Stomach (tissue), 9 donors: ENCODE results near the gene ARID3B. TPM values are rescaled to one million over a fixed set of nuclear protein-coding genes. Genes with fewer than 3 reads are reported as not detected.

ENCODE experiments used
- DNase-seq, 2 donors: peaks; one replicate each; pipeline versions ENCODE4 v3.0.0 to v3.0.0-alpha.2; 2013 to 2019
- H3K27ac ChIP-seq, 5 donors: fragments of 200-600 bp in 4 of 5; sonication (generic) in 4 of 5; one replicate each; pipeline ENCODE4 v1.5.1; 2013 to 2019; ENCODE audit warnings: mild to moderate bottlenecking in 1 of 5, moderate library complexity in 1 of 5
- H3K27me3 ChIP-seq, 3 donors: fragments of 200-600 bp; sonication (generic); one replicate each; pipeline ENCODE4 v1.5.1; 2017 to 2019; ENCODE audit warnings: mixed run types in 1 of 3
- H3K36me3 ChIP-seq, 4 donors: fragments of 200-600 bp; sonication (generic); 1 replicate in 3 of 4; 2 replicates in 1 of 4; pipeline ENCODE4 v1.5.1; 2016 to 2019
- H3K4me1 ChIP-seq, 4 donors: fragments of 200-600 bp; sonication (generic); one replicate each; pipeline ENCODE4 v1.5.1; 2016 to 2019
- H3K4me3 ChIP-seq, 4 donors: fragments of 200-600 bp; sonication (generic) in 3 of 4; one replicate each; pipeline ENCODE4 v1.5.1; 2016 to 2019; ENCODE audit warnings: mild to moderate bottlenecking in 1 of 4
- H3K9me3 ChIP-seq, 4 donors: fragments of 200-600 bp; sonication (generic); one replicate each; pipeline ENCODE4 v1.5.1; 2016 to 2019
- EP300 ChIP-seq: sonication (generic); formaldehyde crosslinking; IDR thresholded peaks from one replicate; pipeline ENCODE4 v1.6.1; 2017; ENCODE audit warnings: antibody characterized with exemption
- POLR2A ChIP-seq, 4 donors: fragments of 450-650 bp; IDR thresholded peaks; one replicate each; pipeline ENCODE4 v1.6.1; 2016; ENCODE audit warnings: antibody characterized with exemption in 4 of 4, control low read depth in 2 of 4, mild to moderate bottlenecking in 1 of 4, moderate library complexity in 1 of 4
- POLR2AphosphoS5 ChIP-seq, 3 donors: sonication (generic); formaldehyde crosslinking; IDR thresholded peaks; one replicate each; pipeline ENCODE4 v1.6.1; 2016; ENCODE audit warnings: antibody characterized with exemption in 3 of 3
- WGBS, 5 donors: extraction: QIAGEN DNeasy Blood & Tissue Kit in 3 of 5; methylation state at CpG; one replicate each; pipeline versions ENCODE4 v1.1.5 to v1.1.7; 2013 to 2018; 5-methylcytosine and 5-hydroxymethylcytosine counted together
- intact Hi-C: fragments of 100-400 bp; cut with DNase I; formaldehyde crosslinking; loops from one replicate; pipeline ENCODE4 v1.15.1; 2023; ENCODE audit warnings: low total_unique reads
- polyA plus RNA-seq, 3 donors: library from polyadenylated mRNA; stranded (reverse); fragments of 200-250 nt; gene quantifications; one replicate each; pipeline ENCODE4 v1.2.3, GENCODE V29; 2013
- total RNA-seq, 5 donors: library from RNA; depleted of rRNA; stranded (reverse); fragments of >200 nt; gene quantifications; one replicate each; pipeline versions ENCODE4 v1.1.0 to v1.2.3, GENCODE V29; 2014 to 2016
- TF ChIP-seq, protein P1 (sequence below), 7 experiments: fragments of 450-650 bp in 4 of 7; fragments of 200-600 bp in 3 of 7; sonication (generic) in 3 of 7; IDR thresholded peaks; one replicate each; pipeline ENCODE4 v1.5.1; 2016 to 2019; ENCODE audit warnings: antibody characterized with exemption in 7 of 7, control low read depth in 2 of 7, mild to moderate bottlenecking in 1 of 7
- donor health status: healthy with polysubstance abuse.
- donor health status: Bipolar disorder and iron deficiency.
- donor health status: healthy.

ARID3B gene
- total and polyA plus RNA-seq, 8 donors = 2.2 to 25.2 (median 5.1) TPM

DNA sequence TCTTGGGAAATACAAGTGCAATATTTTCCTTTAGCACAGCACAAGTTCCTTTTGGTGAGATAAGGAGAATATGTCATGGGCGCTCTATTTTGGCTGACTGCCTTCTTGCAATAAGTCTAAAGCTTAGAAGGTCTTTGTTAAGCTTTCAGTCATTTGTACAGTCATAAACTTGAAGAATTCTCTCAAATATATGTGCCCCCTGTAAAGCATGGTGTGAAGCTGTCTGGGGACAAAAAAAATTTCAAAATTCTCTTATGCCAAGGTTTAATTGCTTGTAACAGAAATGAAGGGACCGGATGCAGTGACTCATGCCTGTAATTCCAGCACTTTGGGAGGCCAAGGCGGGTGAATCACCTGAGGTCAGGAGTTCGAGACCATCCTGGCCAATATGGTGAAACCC lies 21.7 kb upstream of the ARID3B start:
- H3K27ac ChIP-seq = no peak overlapping the region
- TF ChIP-seq EP300 = no peak
- TF ChIP-seq POLR2A (IDR thresholded peaks at IDR 0.05) = no peak
- TF ChIP-seq, protein P1, sequence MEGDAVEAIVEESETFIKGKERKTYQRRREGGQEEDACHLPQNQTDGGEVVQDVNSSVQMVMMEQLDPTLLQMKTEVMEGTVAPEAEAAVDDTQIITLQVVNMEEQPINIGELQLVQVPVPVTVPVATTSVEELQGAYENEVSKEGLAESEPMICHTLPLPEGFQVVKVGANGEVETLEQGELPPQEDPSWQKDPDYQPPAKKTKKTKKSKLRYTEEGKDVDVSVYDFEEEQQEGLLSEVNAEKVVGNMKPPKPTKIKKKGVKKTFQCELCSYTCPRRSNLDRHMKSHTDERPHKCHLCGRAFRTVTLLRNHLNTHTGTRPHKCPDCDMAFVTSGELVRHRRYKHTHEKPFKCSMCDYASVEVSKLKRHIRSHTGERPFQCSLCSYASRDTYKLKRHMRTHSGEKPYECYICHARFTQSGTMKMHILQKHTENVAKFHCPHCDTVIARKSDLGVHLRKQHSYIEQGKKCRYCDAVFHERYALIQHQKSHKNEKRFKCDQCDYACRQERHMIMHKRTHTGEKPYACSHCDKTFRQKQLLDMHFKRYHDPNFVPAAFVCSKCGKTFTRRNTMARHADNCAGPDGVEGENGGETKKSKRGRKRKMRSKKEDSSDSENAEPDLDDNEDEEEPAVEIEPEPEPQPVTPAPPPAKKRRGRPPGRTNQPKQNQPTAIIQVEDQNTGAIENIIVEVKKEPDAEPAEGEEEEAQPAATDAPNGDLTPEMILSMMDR (IDR thresholded peaks at IDR 0.05) = no peak
- no peak for TF ChIP-seq POLR2AphosphoS5 (IDR thresholded peaks at IDR 0.05)
- no peaks in the 10 kb centered on the region for H3K36me3 ChIP-seq
- 79 to 88% (median 87%) methylated on average over 4 of the region's 4 CpGs for WGBS, 5 donors
- H3K4me1 ChIP-seq = peaks cover 0 to 8% (median 0%) of the 10 kb centered on the region in 4 donors
- H3K9me3 ChIP-seq = no peaks in the 10 kb centered on the region
- intact Hi-C loops = no loop called here
- H3K27me3 ChIP-seq = no peaks in the 10 kb centered on the region
- no peak overlapping the region for H3K4me3 ChIP-seq
- no peak for DNase-seq

DNA sequence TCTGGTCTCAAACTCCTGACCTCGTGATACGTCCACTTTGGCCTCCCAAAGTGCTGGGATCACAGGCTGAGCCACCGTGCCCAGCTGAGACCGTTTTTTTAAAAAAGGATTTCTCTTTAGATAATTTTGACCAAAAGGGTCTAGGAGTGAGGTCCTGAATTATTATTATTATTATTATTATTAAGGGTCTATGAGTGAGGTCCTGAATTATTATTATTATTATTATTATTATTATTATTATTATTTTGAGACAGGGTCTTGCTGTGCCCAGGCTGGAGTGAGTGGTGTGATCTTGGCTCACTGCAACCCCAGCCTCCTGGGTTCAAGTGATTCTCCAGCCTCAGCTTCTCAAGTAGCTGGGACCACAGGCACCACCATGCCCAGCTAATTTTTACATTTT lies 20.6 kb upstream of the ARID3B start:
- intact Hi-C loops = no loop called here
- DNase-seq = no peak
- WGBS, 5 donors = 96 to 99% (median 96%) methylated on average over 4 of the region's 4 CpGs
- H3K27ac ChIP-seq = no peak overlapping the region
- H3K27me3 ChIP-seq = no peaks in the 10 kb centered on the region
- H3K9me3 ChIP-seq = no peaks in the 10 kb centered on the region
- peaks cover 0 to 16% (median 0%) of the 10 kb centered on the region in 4 donors for H3K4me1 ChIP-seq
- H3K4me3 ChIP-seq = no peak overlapping the region
- H3K36me3 ChIP-seq = no peaks in the 10 kb centered on the region
- no peak for TF ChIP-seq EP300
- TF ChIP-seq POLR2A (IDR thresholded peaks at IDR 0.05) = no peak
- no peak for TF ChIP-seq POLR2AphosphoS5 (IDR thresholded peaks at IDR 0.05)
- TF ChIP-seq, protein P1 (IDR thresholded peaks at IDR 0.05) = no peak

DNA sequence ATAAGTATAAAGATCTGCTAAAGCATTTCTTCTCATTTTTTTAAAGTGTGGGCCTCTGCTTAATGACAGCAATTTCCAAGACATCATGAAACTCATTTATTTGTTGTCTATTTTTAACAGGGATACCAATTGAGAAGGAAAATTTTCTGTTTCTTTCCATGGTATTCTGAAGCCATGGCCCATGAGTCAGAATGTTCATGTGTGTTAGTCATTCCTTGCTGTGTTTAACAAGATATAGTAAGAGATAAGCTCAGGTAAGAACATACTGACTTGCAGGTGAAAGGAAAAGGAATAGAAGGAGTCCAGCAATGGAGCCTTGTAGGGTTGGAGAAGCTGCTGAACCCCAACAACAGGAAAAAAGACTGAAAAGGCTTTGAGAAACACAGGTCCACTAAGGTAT lies 17.0 kb upstream of the ARID3B start:
- Histone ChIP-seq H3K27ac (peak overlapping the region in 2 of 5 donors; percentile 49 to 62), H3K36me3 (no peaks in the 10 kb centered on the region), H3K27me3 (no peaks in the 10 kb centered on the region), H3K9me3 (no peaks in the 10 kb centered on the region), H3K4me3 (no peak overlapping the region), H3K4me1 (peaks cover 0 to 21% (median 0%) of the 10 kb centered on the region in 4 donors)
- intact Hi-C loops = no loop called here
- DNase-seq = peak in 1 of 2 donors; percentile 47
- peak in 1 of 3 donors; percentile 35 for TF ChIP-seq POLR2AphosphoS5 (IDR thresholded peaks at IDR 0.05)
- no peak for TF ChIP-seq POLR2A (IDR thresholded peaks at IDR 0.05)
- TF ChIP-seq, protein P1 (IDR thresholded peaks at IDR 0.05) = no peak

DNA sequence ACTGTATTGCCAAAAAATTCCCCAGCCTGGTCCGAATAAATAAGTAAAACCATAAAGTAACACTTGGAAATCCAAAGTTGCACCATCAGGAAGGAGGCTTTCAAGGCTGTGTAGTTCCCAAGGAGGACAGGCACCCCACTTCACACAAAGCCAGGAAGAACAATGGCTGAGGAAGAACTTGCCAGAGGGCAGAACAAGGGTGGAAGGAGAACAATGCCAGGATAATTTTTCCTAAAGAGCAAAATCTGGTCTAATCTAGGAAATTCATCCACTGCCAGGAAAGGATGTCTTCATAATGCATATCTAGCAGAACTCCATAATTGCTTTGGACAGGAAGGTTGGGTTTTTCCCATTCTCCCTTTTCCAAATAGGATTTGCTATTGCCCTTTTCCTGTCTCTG lies 15.7 kb upstream of the ARID3B start:
- DNase-seq = no peak
- Histone ChIP-seq H3K4me3 (no peak overlapping the region), H3K27me3 (no peaks in the 10 kb centered on the region), H3K9me3 (no peaks in the 10 kb centered on the region), H3K36me3 (no peaks in the 10 kb centered on the region), H3K4me1 (peaks cover 0 to 21% (median 0%) of the 10 kb centered on the region in 4 donors), H3K27ac (no peak overlapping the region)
- WGBS, 5 donors = 26 to 48% (median 38%) methylated on average over 1 of the region's 1 CpG
- TF ChIP-seq, protein P1 (IDR thresholded peaks at IDR 0.05) = no peak
- no peak for TF ChIP-seq POLR2AphosphoS5 (IDR thresholded peaks at IDR 0.05)
- TF ChIP-seq EP300 = no peak
- no peak for TF ChIP-seq POLR2A (IDR thresholded peaks at IDR 0.05)
- intact Hi-C loops = no loop called here
